HG03064 (cell line): ENCODE measurements around the gene ATG7.

Source experiments
- ATAC-seq: cut with Tn5 transposase; IDR thresholded peaks from one replicate; pipeline ENCODE4 v1.9.1; 2021; ENCODE audit warnings: low read depth; ENCODE audit not compliant: unreplicated experiment

ATG7 gene

GRCh38 chr3:11544412-11545181, 272.4 kb downstream of the ATG7 start:
- no peak for ATAC-seq

- ATAC-seq, result no peak
Measured at GRCh38 chr3:11545186-11545851, 273.1 kb downstream of the ATG7 start.

- ATAC-seq, result no peak
Measured at GRCh38 chr3:11546657-11547302, 274.6 kb downstream of the ATG7 start.

GRCh38 chr3:11547498-11547897, 275.3 kb downstream of the ATG7 start:
- ATAC-seq, result no peak

GRCh38 chr3:11548721-11549131, 276.5 kb downstream of the ATG7 start:
- ATAC-seq, result no peak

- ATAC-seq, result no peak
Measured at GRCh38 chr3:11549580-11550140, 277.5 kb downstream of the ATG7 start.

- ATAC-seq, result no peak
Measured at GRCh38 chr3:11551036-11551435, 278.8 kb downstream of the ATG7 start.

GRCh38 chr3:11552289-11553264, 280.4 kb downstream of the ATG7 start:
- no peak for ATAC-seq

- ATAC-seq, result no peak
Measured at GRCh38 chr3:11553436-11554235, 281.4 kb downstream of the ATG7 start.

- ATAC-seq, result no peak
Measured at GRCh38 chr3:11554236-11554610, 282.0 kb downstream of the ATG7 start.

GRCh38 chr3:11554666-11555065, 282.5 kb downstream of the ATG7 start:
- ATAC-seq, result no peak

GRCh38 chr3:11555211-11555782, 283.1 kb downstream of the ATG7 start:
- ATAC-seq, result no peak

- no peak for ATAC-seq
Measured at GRCh38 chr3:11555881-11556633, 283.9 kb downstream of the ATG7 start.

GRCh38 chr3:11556851-11557644, 284.9 kb downstream of the ATG7 start:
- no peak for ATAC-seq

GRCh38 chr3:11558002-11558401, 285.8 kb downstream of the ATG7 start:
- no peak for ATAC-seq

GRCh38 chr3:11558411-11558903, 286.3 kb downstream of the ATG7 start:
- no peak for ATAC-seq
